Right atrium auricular region (tissue), 2 donors: ENCODE measurements around the gene IRF9. TPM values are rescaled to one million over a fixed set of nuclear protein-coding genes. Genes with fewer than 3 reads are reported as not detected.

ENCODE experiments used
- DNase-seq: peaks from one replicate; pipeline ENCODE4 v3.0.0-alpha.2; 2019; ENCODE audit warnings: low spot score
- H3K27ac ChIP-seq, 2 donors: fragments of 200-600 bp; sonication (generic); 1 replicate in 1 of 2; 2 replicates in 1 of 2; pipeline ENCODE4 v1.5.1; 2016 to 2019
- H3K27me3 ChIP-seq, 2 donors: fragments of 200-600 bp; sonication (generic); one replicate each; pipeline versions ENCODE4 v1.5.1 to v1.6.0; 2017 to 2019
- H3K36me3 ChIP-seq: fragments of 200-600 bp; sonication (generic); one replicate; pipeline ENCODE4 v1.5.1; 2016
- H3K4me1 ChIP-seq, 2 donors: fragments of 200-600 bp; sonication (generic); one replicate each; pipeline versions ENCODE4 v1.5.1 to v1.6.0; 2017 to 2019
- H3K4me3 ChIP-seq, 2 donors: fragments of 200-600 bp; sonication (generic); 1 replicate in 1 of 2; 2 replicates in 1 of 2; pipeline ENCODE4 v1.5.1; 2017 to 2019; ENCODE audit warnings: mild to moderate bottlenecking in 1 of 2, moderate library complexity in 1 of 2
- H3K9me3 ChIP-seq, 2 donors: fragments of 200-600 bp; sonication (generic); one replicate each; pipeline ENCODE4 v1.5.1; 2019
- total RNA-seq, 2 donors: library from RNA; depleted of rRNA; stranded (reverse); fragments of >200 nt; gene quantifications; one replicate each; pipeline ENCODE4 v1.1.0, GENCODE V29; 2016
- TF ChIP-seq, protein P1 (sequence below), 2 donors: fragments of 200-600 bp; sonication (generic); IDR thresholded peaks; one replicate each; pipeline ENCODE4 v1.5.1; 2019; ENCODE audit warnings: antibody characterized with exemption in 2 of 2

The IRF9 gene
- total RNA-seq, 2 donors from 2014 or later, result 29.2 to 33.1 TPM

DNA sequence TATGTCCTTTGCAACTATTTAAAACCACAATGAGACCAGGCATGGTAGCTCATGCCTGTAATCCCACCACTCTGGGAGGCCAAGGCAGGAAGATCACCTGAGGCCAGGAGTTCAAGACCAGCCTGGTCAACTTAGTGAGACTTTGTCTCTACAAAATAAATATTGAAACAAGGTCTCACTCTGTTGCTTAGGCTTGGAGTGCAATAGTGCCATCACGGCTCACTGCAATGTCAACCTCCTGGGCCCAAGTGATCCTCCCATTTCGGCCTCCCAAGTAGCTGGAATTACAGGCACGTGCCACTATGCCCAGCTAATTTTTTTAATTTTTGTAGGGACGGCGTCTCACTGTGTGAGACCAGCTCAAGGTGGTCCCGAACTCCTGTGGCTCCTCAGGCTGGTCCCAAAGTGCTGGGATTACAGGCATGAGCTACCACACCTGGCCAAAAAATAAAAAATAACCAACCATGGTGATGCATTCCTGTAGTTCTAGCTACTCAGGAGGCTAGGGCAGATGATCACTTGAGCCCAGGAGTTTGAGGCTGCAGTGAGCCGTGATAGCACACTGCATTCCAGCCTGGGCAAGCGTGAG lies 31.6 kb upstream of the IRF9 start:
- H3K27me3 ChIP-seq, result no peaks in the 10 kb centered on the region
- TF ChIP-seq, protein P1, sequence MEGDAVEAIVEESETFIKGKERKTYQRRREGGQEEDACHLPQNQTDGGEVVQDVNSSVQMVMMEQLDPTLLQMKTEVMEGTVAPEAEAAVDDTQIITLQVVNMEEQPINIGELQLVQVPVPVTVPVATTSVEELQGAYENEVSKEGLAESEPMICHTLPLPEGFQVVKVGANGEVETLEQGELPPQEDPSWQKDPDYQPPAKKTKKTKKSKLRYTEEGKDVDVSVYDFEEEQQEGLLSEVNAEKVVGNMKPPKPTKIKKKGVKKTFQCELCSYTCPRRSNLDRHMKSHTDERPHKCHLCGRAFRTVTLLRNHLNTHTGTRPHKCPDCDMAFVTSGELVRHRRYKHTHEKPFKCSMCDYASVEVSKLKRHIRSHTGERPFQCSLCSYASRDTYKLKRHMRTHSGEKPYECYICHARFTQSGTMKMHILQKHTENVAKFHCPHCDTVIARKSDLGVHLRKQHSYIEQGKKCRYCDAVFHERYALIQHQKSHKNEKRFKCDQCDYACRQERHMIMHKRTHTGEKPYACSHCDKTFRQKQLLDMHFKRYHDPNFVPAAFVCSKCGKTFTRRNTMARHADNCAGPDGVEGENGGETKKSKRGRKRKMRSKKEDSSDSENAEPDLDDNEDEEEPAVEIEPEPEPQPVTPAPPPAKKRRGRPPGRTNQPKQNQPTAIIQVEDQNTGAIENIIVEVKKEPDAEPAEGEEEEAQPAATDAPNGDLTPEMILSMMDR (IDR thresholded peaks at IDR 0.05), result no peak
- H3K4me1 ChIP-seq, result peaks cover 0 to 28% of the 10 kb centered on the region in 2 donors
- DNase-seq, result no peak
- H3K4me3 ChIP-seq, result no peak overlapping the region
- H3K27ac ChIP-seq, result no peak overlapping the region
- H3K36me3 ChIP-seq, result no peaks in the 10 kb centered on the region
- H3K9me3 ChIP-seq, result no peaks in the 10 kb centered on the region

DNA sequence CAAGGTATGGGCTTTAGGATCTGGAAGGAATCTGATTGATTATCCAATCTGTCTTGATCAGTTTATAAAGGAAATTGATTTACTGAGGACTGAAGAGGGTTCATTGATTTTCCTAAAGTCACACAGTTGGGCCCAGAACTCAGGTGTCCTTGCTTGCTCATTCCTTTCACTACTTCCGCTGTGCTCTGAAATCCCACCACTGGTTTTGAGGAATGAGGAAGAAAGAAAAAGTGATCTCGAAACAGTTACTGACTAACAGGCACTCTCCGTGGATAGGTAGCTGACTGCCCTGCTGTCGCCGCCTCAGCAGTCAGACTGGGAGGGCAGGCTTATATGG lies 30.7 kb upstream of the IRF9 start, which contains the start of gene FITM1:
FITM1 (plus strand) TSS at position 280 of the 337 bp plus-strand sequence. CDS start 905 bp downstream, outside the sequence.
- H3K27ac ChIP-seq, result peak within 1 kb of the TSS; percentile 86 to 94
- H3K27me3 ChIP-seq, result no peaks in the 10 kb centered on the region
- peaks cover 0 to 31% of the 10 kb centered on the region in 2 donors for H3K4me1 ChIP-seq
- H3K9me3 ChIP-seq, result no peaks in the 10 kb centered on the region
- TF ChIP-seq, protein P1 (IDR thresholded peaks at IDR 0.05), result no peak
- no peak for DNase-seq
- no peaks in the 10 kb centered on the region for H3K36me3 ChIP-seq
- peak within 1 kb of the TSS; percentile 39 for H3K4me3 ChIP-seq

DNA sequence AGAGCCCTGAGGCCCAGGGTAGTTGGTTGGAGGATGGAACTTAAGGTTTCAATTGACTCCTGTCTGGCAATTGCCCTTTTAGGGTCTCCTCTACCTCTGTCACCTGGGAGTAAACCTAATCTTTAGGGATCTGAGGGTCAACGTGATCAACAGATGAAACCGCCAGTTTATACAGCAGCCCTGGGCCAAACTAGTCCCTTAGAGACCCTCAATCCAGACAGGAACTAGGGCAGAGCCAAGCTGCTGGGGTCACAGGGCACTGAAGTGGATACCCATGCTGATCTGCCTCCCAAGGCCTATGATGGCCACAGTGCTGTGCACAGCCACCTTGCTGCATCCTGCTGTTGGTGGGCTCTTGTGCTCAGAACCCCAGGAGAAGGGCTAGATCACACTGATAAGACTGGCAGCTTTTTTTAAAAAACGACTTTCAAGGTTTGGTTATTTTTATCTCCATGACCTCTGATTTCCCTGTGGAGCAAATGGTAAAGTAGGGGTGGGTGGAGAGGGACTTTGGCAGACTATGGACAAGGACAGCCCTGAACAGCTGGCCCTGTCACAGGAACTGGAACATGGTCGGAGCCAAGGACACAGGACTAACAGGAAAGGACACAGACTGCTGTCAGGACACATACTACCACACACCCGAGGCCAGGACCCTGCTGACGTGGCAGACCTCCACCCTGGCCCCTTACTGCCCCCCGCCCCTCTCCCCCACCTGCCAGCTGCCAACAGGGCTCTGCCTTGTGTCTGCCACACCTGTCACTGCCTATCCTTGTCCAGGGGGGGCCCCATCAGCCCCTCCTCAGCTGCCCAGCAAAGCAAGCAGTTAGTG lies 30.1 kb upstream of the IRF9 start:
- Histone ChIP-seq H3K4me3 (peak overlapping the region; percentile 39), H3K9me3 (no peaks in the 10 kb centered on the region), H3K27ac (peak overlapping the region; percentile 86 to 94), H3K36me3 (no peaks in the 10 kb centered on the region), H3K4me1 (peaks cover 0 to 35% of the 10 kb centered on the region in 2 donors), H3K27me3 (no peaks in the 10 kb centered on the region)
- TF ChIP-seq, protein P1 (IDR thresholded peaks at IDR 0.05), result no peak
- DNase-seq, result no peak

DNA sequence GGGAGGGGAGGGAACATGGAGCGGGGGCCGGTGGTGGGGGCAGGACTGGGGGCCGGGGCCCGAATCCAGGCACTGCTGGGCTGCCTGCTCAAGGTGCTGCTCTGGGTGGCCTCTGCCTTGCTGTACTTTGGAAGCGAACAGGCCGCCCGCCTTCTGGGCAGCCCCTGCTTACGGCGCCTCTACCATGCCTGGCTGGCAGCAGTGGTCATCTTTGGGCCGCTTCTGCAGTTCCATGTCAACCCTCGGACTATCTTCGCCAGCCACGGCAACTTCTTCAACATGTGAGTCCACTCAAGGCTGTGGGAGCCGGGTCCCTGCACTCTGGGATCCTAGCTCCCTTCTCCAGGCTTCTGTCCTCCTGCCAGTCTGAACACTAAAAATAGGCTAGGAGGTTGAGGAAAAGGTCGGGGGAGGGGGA lies 29.5 kb upstream of the IRF9 start:
- Histone ChIP-seq H3K27me3 (no peaks in the 10 kb centered on the region), H3K36me3 (no peaks in the 10 kb centered on the region), H3K4me1 (peaks cover 0 to 38% of the 10 kb centered on the region in 2 donors), H3K27ac (peak overlapping the region; percentile 86 to 94), H3K9me3 (no peaks in the 10 kb centered on the region), H3K4me3 (peak overlapping the region; percentile 39)
- no peak for DNase-seq
- TF ChIP-seq, protein P1 (IDR thresholded peaks at IDR 0.05), result no peak

DNA sequence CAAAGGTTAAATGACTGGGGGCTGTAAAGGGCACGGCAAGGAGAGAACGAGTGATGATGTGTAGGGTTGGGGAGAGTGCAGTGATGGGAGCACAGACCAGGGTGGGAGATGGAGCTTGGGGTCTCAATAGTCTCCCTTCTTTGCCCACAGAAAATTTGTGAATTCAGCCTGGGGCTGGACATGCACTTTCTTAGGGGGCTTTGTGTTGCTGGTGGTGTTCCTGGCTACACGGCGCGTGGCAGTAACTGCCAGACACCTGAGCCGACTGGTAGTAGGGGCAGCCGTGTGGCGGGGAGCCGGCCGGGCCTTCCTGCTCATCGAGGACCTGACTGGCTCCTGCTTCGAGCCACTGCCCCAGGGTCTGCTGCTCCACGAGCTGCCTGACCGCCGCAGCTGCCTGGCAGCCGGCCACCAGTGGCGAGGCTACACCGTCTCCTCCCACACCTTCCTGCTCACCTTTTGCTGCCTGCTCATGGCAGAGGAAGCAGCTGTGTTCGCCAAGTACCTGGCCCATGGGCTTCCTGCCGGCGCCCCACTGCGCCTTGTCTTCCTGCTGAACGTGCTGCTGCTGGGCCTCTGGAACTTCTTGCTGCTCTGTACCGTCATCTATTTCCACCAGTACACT lies 28.9 kb upstream of the IRF9 start:
- no peaks in the 10 kb centered on the region for H3K27me3 ChIP-seq
- peak overlapping the region; percentile 39 for H3K4me3 ChIP-seq
- peak overlapping the region; percentile 86 to 94 for H3K27ac ChIP-seq
- TF ChIP-seq, protein P1 (IDR thresholded peaks at IDR 0.05), result no peak
- no peak for DNase-seq
- no peaks in the 10 kb centered on the region for H3K9me3 ChIP-seq
- H3K4me1 ChIP-seq, result peaks cover 0 to 44% of the 10 kb centered on the region in 2 donors
- no peaks in the 10 kb centered on the region for H3K36me3 ChIP-seq
